ENCODE data around the gene DHX57.
A peak's percentile ranks its signal among the peaks of the same experiment; 100 is the strongest.

The DHX57 gene

DNA sequence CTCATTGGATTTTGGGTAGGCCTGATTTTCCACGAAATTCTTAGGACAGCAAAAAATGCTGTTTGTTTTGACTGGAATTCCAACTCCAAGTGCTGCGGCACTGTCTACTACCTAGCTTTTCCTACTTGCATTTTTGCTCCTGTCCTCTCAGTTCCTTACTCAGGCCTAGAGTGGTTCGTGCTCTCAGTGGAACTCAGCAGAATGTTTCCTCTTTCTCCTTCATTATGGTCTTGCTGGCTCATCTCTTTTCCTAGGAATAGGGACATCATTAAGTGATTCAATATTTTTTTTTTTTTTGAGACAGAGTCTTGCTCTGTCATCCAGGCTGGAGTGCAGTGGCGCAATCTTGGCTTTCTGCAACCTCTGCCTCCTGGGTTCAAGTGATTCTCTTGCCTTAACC, 59.8 kb downstream of the DHX57 start:
- no peak for DNase-seq (ENCODE audit: low spot score)
- TF ChIP-seq, protein P1, sequence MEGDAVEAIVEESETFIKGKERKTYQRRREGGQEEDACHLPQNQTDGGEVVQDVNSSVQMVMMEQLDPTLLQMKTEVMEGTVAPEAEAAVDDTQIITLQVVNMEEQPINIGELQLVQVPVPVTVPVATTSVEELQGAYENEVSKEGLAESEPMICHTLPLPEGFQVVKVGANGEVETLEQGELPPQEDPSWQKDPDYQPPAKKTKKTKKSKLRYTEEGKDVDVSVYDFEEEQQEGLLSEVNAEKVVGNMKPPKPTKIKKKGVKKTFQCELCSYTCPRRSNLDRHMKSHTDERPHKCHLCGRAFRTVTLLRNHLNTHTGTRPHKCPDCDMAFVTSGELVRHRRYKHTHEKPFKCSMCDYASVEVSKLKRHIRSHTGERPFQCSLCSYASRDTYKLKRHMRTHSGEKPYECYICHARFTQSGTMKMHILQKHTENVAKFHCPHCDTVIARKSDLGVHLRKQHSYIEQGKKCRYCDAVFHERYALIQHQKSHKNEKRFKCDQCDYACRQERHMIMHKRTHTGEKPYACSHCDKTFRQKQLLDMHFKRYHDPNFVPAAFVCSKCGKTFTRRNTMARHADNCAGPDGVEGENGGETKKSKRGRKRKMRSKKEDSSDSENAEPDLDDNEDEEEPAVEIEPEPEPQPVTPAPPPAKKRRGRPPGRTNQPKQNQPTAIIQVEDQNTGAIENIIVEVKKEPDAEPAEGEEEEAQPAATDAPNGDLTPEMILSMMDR (IDR thresholded peaks at IDR 0.05; ENCODE audit: borderline replicate concordance, control extremely low read depth, extremely low read depth, insufficient read depth, missing control alignments) = no peak
- in situ Hi-C loops (cut with MboI; ENCODE audit: low sequenced_read_pairs, unreplicated experiment) = no loop called here

DNA sequence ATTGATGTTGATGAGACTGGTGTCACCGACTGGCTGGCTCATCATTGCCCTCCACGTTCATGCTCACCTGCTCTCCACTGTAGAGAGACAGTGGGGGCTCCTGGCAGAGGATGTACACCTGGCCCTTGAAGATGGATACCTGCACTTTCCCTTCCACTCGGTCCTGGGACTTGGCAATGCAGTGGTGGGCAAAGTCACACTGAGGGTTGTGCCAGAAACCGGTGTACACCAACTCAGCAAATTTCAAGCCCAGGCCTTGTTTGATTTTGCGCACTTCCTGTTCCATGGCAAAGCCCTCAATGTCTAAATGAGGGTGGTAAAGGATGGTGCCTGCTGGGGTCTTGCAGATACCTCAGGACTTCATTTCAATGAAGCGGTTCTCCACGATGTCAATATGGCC, 65.2 kb downstream of the DHX57 start:
- DNase-seq (ENCODE audit: low spot score) = no peak
- in situ Hi-C loops (cut with MboI; ENCODE audit: low sequenced_read_pairs, unreplicated experiment) = no loop called here
- TF ChIP-seq, protein P1 (IDR thresholded peaks at IDR 0.05; ENCODE audit: borderline replicate concordance, control extremely low read depth, extremely low read depth, insufficient read depth, missing control alignments) = no peak

DNA sequence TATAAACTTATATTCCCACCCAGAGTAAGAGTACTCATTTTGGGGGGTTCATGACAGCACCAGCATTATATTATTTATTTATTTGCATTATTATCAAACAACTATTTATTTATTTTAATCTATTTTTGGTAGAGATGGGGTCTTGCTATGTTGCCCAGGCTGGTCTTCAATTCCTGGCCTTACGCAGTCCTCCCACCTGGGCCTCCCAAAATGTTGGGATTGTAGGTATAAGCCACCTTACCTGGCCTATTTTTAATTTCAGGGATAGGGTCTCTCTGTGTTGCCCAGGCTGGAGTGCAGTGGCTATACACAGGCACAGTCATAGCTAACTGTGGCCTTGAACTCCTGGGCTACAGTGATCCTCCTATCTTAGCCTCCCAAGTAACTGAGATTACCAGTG, 67.1 kb downstream of the DHX57 start:
- no peak for DNase-seq (ENCODE audit: low spot score)
- in situ Hi-C loops (cut with MboI; ENCODE audit: low sequenced_read_pairs, unreplicated experiment) = no loop called here
- TF ChIP-seq, protein P1 (IDR thresholded peaks at IDR 0.05; ENCODE audit: borderline replicate concordance, control extremely low read depth, extremely low read depth, insufficient read depth, missing control alignments) = no peak

DNA sequence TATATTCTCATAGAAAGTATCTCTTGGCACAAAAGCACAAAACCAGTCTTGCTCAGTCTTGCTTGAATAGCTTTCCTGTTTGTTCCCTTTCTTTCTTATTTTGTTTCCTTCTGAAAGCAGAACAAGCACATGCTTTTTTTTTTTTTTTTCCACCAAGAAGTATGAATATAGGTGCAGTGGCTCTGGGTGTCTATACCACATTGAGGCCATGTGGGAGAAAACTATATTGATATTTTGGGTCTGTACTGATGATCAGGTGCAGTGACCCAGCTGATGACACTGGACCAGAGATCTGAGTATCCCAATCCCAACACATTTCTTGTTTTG, 69.0 kb downstream of the DHX57 start:
- in situ Hi-C loops (cut with MboI; ENCODE audit: low sequenced_read_pairs, unreplicated experiment) = no loop called here
- TF ChIP-seq, protein P1 (IDR thresholded peaks at IDR 0.05; ENCODE audit: borderline replicate concordance, control extremely low read depth, extremely low read depth, insufficient read depth, missing control alignments) = no peak
- no peak for DNase-seq (ENCODE audit: low spot score)

DNA sequence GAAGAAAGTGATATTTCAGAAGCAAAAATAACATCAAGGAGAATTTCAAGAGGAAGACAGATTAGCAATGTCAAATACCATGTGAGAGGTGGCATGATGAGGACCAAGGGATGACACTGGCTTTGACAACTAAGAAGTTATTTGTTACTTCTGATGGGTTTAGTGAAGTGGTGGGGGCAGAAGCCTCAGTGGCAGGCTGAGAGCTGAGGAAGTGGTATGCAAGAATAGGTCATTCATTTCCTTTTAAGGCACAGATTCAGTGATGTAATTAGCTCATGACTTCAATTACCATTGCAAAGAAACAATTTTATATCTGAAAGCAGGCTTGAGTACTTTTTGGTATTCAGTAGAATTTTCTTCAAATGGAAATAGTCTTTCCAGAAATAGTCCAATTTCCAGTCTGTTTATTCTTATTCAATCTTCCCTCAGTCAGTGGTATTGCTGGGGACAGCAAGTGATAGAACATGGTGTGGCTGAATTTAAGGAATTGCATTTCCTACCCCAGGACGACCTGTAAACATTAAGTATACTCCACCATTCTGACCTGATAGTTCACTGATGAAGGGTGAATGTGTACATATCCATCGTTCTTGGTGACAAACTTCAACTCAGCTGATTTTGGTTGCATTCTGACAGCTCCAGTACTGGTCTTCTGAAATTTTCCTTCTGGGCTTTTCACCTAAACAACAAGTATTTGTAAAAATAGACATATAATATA, 69.6 kb downstream of the DHX57 start:
- TF ChIP-seq, protein P1 (IDR thresholded peaks at IDR 0.05; ENCODE audit: borderline replicate concordance, control extremely low read depth, extremely low read depth, insufficient read depth, missing control alignments) = no peak
- peak; percentile 34 for DNase-seq (ENCODE audit: low spot score)
- in situ Hi-C loops (cut with MboI; ENCODE audit: low sequenced_read_pairs, unreplicated experiment) = no loop called here

DNA sequence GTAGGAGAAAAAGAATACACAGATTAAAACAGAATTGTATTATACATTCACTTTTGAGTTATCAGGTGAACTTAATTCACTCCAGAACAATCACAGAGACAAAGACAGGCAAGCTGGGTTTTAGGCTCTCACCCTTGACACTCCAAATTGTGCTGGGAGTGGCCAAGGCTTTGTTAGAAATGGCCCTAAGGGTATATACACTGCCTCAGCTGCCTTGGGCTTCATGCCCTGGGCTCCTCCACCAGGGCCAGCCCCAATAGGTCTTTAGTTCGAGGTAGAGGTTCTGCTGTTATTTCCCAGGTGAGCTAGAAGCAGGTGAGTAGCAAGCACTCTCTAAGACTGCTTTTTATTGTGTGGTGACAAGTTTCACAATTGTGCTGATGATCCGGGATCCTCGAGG, 77.8 kb downstream of the DHX57 start:
- in situ Hi-C loops (cut with MboI; ENCODE audit: low sequenced_read_pairs, unreplicated experiment) = no loop called here
- no peak for DNase-seq (ENCODE audit: low spot score)

More for the DNA sequence above, 77.8 kb downstream of the DHX57 start:
- TF ChIP-seq, protein P1 (IDR thresholded peaks at IDR 0.05; ENCODE audit: borderline replicate concordance, control extremely low read depth, extremely low read depth, insufficient read depth, missing control alignments) = no peak
